NCI-H748 (cell line): Measurements from ENCODE around the gene FMNL3.

ENCODE experiments used
- DNase-seq: peaks from one replicate; lab custom pipeline; 2025; ENCODE audit not compliant: unreplicated experiment; lab: John Stamatoyannopoulos, UW

The FMNL3 gene

DNA sequence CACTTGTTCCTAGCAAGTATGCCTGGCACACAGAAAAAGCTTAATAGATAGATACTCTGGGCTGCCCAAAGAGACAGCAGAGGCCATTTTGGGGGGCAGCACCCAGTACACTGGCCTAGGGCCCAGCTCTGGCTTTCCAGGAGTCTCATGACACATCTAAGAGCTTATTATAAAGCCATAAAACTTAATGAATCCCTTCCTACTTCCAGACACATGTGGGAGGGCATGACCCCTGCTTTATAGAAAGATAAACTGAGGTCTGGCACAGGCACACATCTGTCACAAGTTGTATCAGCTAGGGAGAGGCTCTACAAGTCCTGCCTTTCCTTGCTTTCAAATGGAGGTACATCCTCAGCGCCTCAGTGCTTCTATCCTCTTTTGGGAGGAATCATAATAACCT lies 27.1 kb downstream of the FMNL3 start:
- DNase-seq, result no peak

GRCh38 chr12:49678711-49679110 lies 28.5 kb downstream of the FMNL3 start:
- no peak for DNase-seq

DNA sequence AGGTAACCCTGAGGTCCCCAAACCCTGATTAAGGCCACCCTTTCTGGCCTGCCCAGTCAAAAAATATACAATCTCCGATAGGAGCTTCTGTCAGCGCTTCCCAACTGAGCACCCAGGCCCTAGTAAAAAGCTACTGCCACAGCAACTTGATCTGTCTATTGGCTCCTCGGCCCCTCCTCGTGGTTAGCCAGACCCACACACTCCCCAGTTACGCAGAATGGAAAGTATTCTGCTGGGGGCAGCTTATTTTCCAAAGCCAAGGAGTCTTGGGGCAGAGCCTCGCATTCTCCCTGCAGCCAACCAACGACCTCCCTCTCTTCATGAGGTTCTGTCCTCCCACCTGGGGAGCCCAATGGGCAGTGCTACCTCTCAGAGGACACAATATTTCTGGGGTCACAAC lies 32.1 kb downstream of the FMNL3 start:
- DNase-seq, result no peak

- DNase-seq, result no peak
These were observed 32.8 kb downstream of the FMNL3 start for GRCh38 chr12:49674318-49674981.

GRCh38 chr12:49673446-49674317 lies 33.5 kb downstream of the FMNL3 start:
- DNase-seq, result peak; percentile 88

- DNase-seq, result no peak
These were observed 34.6 kb downstream of the FMNL3 start for GRCh38 chr12:49672301-49673217.

DNA sequence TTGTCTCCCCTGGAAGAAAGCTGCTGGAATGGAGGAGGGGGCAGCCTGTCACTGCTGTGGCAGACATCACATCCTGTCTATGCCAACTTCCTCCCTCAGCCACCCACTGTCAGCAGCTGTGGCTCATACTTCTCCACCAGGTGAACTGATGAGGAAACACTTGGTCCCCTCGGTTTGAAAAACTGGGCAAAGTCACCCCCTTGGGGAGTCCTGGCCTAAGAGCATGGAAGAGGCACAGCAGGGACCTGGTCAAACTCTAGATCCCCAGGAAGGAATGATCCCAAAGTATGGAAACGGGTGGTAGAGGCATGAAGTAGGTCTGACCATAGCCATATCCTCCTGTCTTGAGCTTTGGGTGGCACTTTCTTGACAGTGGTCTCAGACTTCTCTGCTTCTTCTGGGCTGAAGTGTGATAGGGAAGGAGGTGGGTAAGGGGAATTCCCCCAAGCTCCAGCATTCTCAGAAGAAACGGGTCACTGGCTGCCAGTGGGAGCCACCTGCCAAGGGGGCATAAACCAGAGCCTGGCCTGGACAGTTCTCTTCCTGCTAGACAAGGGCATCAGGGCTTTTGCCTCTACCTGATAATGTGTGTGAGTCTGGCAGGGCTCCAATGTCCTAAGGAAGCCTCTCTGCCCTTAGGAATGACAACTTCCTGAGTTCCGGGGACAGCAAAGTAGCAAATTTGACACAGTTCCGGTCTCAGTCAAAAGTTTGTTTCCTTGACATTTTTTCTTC lies 36.0 kb downstream of the FMNL3 start:
- no peak for DNase-seq

GRCh38 chr12:49669796-49670195 lies 37.4 kb downstream of the FMNL3 start:
- no peak for DNase-seq

GRCh38 chr12:49667325-49668090 lies 39.7 kb downstream of the FMNL3 start:
- DNase-seq, result no peak

- no peak for DNase-seq
These were observed 41.0 kb downstream of the FMNL3 start for GRCh38 chr12:49666176-49666575.

DNA sequence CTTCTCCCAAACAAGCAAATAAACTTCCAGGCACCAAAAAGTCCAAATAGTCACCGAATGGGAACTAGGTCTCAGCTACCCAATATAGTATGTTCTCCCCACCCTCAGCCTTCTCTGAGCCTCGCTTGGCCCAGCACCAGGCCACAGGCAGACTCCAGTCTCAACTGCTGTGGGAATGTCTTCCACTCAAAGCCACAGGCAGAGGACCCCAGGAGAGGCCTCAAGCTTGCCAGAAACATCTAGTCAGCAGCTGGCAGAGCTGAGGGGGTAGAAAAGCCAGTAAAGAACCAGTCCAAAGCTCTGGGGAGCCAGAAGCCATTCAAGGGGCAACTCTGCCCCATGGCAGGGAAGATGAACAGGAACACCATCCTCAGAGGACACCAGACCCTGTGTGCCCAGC lies 41.8 kb downstream of the FMNL3 start:
- DNase-seq, result no peak

GRCh38 chr12:49664591-49665239 lies 42.5 kb downstream of the FMNL3 start:
- no peak for DNase-seq

DNA sequence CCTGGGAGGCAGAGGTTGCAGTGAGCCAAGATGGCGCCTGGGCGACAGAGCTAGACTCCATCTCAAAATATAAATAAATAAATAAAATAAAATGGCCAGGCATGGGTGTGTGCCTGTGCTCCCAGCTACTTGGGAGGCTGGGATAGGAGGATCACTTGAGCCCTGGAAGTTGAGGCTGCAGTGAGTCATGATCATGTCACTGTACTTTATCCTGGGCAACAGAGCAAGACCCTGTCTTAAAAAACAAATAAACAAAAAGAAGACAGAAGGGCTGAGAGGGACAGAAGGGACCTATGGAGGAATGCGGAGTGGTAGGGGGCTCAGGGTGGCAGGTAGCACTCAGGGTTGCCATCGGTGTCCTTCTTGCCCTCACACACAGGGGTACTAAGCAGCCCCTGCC lies 43.0 kb downstream of the FMNL3 start:
- DNase-seq, result no peak

GRCh38 chr12:49662998-49663843 lies 44.0 kb downstream of the FMNL3 start:
- no peak for DNase-seq

DNA sequence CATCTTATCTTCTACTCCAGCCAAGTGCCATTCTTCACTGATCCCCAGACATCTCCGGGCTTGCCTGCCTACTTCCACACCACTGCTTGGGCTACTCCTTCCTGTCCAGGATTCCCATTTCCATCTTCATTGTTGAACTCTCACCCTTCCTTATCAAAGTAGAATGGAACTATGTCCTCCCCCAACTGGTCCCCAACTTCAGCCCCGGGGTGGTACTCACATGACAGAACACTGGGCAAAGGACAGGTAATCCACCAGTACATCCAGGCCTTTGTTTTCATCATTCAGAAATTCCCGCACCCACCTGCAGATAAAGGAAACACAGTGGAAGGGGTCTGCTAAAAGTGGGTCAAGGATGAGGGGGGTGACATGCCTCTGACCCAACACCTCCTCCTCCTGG lies 45.5 kb downstream of the FMNL3 start:
- DNase-seq, result no peak

DNA sequence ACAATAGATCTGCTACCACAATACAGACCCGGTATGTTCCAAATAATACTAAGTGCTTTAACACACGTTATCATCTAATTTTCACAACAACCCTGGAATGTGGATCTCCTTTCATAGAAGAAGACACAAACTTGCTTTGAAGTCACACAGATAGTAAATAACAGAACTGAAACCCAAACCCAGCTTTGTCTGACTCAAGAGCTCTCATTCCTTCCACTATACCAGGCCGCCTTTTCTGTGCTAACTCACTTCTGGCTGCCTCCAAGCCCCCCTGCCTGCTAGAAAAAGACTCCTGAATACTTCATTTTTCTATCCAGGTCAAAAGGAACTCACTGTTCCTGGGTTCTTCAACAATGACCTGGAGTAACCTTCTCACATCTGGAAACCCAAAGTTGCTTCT lies 46.0 kb downstream of the FMNL3 start:
- no peak for DNase-seq

DNA sequence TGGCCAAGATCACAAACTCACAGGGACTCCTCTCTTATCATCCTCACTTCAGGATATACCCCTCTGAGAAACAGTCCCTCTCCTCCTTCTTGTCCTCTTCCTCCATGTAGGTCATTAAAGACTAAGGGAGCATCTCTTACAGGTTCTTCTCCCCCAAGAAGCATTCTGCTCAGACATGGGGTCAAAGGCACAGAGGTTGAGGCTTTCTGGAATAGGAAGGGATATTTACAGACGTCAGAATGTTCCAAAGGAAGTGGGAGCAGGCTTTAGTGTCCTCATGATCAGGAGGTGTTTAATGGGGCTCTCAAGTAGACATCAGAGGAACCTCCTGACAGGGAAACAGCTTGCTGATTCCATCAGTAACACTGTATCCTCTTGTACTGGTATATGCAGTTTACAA lies 47.5 kb downstream of the FMNL3 start:
- no peak for DNase-seq

DNA sequence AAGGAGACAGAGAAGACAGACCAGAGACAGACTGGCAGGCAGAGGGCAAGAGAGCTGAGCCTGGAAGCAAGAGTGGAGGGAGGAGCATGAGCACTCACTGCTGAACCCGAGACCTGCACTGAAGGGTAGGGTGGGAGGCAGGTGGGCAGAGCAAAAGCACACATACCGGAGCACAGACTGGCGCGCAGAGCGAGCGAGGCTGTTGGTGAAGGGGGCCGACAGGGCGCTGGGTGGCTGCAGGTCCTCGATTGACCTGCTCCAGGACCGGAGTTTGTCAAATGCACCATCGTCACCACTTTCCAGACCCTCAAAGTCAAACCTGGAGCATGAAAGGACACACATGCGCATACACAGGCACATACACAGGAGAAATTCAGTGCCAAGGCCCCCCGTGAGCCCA lies 48.9 kb downstream of the FMNL3 start:
- no peak for DNase-seq
